ENCODE measurements around the gene TBC1D8. TPM values are rescaled to one million over a fixed set of nuclear protein-coding genes. Genes with fewer than 3 reads are reported as not detected.

Gene TBC1D8
- total and polyA plus RNA-seq, 4 donors: 10.4 to 38.6 (median 13.4) TPM

DNA sequence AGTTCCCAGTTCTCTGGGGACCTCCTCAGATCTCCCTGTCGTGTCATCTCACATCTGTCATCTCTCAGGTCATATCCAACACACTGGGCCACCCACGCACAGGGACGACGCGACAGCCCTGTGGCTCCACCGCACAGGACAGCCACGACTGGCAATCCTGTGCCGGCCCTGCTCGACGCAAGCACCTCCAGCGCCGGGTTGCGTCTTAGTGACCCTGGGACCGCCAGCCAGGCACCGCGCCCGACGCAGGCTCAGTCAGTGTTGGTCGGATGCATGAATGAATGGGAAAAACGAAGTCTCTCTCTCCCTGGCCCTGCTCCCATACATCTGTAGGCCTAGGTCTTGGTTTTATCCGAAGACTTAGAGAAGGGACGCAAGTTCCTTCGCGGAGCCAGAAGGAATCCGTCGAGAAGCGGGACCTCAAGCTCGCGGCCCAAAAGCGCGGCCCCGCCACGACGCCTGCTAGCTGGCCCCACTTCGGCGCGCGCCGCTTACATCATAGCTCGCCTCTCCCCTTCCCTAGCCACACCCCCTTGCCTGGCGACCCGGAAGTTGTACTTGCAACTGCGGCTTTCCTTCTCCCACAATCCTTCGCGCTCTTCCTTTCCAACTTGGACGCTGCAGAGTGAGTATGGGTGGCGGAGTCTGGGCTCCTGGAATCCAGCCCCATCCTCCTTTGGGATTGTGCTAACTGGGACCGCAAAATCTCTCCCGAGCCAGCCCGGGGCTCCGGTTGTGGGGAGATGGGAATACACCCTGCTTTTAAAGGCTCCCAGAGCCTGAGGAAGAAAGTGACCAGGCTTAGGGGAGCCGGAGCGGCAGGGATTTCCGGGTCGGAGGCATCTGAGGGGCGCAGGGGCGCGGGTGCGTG, 149.3 kb downstream of the TBC1D8 start, which contains the start of gene RPL31:
RPL31 (plus strand) TSS at position 599 of the 871 bp plus-strand sequence. CDS start 413 bp downstream, outside the sequence.
- peak; percentile 94 for TF ChIP-seq MAX (IDR thresholded peaks at IDR 0.05)
- TF ChIP-seq HNF4A (conservative IDR thresholded peaks at IDR 0.05): peak in 1 of 2 donors; percentile 49
- TF ChIP-seq GABPA (IDR thresholded peaks at IDR 0.05 in 1 of 2, conservative IDR thresholded peaks at IDR 0.05 in 1 of 2): peak; percentile 76 to 95
- TF ChIP-seq NR2F2 (IDR thresholded peaks at IDR 0.05): peak; percentile 49
- TF ChIP-seq SP1 (IDR thresholded peaks at IDR 0.05): peak; percentile 69
- TF ChIP-seq YY1 (IDR thresholded peaks at IDR 0.05): peak; percentile 92
- peak; percentile 18 to 76 for TF ChIP-seq EGR1 (IDR thresholded peaks at IDR 0.05; ENCODE audit: low read depth in 2 of 2)
- peak; percentile 3 to 31 for TF ChIP-seq RAD21 (IDR thresholded peaks at IDR 0.05)
- TF ChIP-seq, protein P1, sequence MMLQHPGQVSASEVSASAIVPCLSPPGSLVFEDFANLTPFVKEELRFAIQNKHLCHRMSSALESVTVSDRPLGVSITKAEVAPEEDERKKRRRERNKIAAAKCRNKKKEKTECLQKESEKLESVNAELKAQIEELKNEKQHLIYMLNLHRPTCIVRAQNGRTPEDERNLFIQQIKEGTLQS (IDR thresholded peaks at IDR 0.05): no peak
- peak; percentile 100 for TF ChIP-seq TAF1 (conservative IDR thresholded peaks at IDR 0.05)
- peak in 1 of 2 donors; percentile 46 for TF ChIP-seq JUND (IDR thresholded peaks at IDR 0.05)
- TF ChIP-seq FOXA2 (IDR thresholded peaks at IDR 0.05): peak; percentile 27
- peak; percentile 96 for TF ChIP-seq REST (IDR thresholded peaks at IDR 0.05)
- TF ChIP-seq CTCF (IDR thresholded peaks at IDR 0.05; ENCODE audit: low read depth, low read length, missing input control): no peak
- TF ChIP-seq RXRA (IDR thresholded peaks at IDR 0.05): peak in 1 of 2 donors; percentile 28
- TF ChIP-seq ZBTB33 (IDR thresholded peaks at IDR 0.05): no peak
- peak; percentile 30 for TF ChIP-seq FOXA1 (IDR thresholded peaks at IDR 0.05)
- TF ChIP-seq HNF4G (IDR thresholded peaks at IDR 0.05): no peak
- Histone ChIP-seq H3K27ac (ENCODE audit: low read depth in 1 of 2, low read length in 2 of 2) (peak within 1 kb of the TSS; percentile 83 to 95), H3K4me1 (ENCODE audit: control insufficient read depth in 4 of 4, insufficient read depth in 4 of 4, low read length in 3 of 4) (peaks cover 0 to 33% (median 16%) of the 10 kb centered on the region in 4 donors), H3K27me3 (ENCODE audit: control insufficient read depth in 4 of 4, insufficient read depth in 4 of 4, low read length in 3 of 4) (no peaks in the 10 kb centered on the region), H3K9ac (ENCODE audit: low read depth in 1 of 2, low read length in 2 of 2) (peak within 1 kb of the TSS; percentile 90 to 98), H3K9me3 (ENCODE audit: control insufficient read depth in 4 of 4, low read length in 3 of 4) (no peaks in the 10 kb centered on the region), H3K4me3 (ENCODE audit: low read depth in 1 of 3, low read length in 3 of 3) (peak within 1 kb of the TSS; percentile 62 to 95 (median 78)), H3K36me3 (ENCODE audit: control insufficient read depth in 4 of 4, insufficient read depth in 3 of 4, low read depth in 1 of 4, low read length in 3 of 4) (peaks cover 6 to 33% (median 30%) of the 10 kb centered on the region in 4 donors)
- peak; percentile 92 for DNase-seq (ENCODE audit: low spot score)
- WGBS: 2% methylated on average over 59 of the region's 59 CpGs
